ENCODE results near the gene CEP128. TPM values are rescaled to one million over a fixed set of nuclear protein-coding genes. Genes with fewer than 3 reads are reported as not detected.

Gene CEP128
- total RNA-seq, 1 donor from 2014 or later = 11.5 TPM

- DNase-seq (ENCODE audit: low spot score) = no peak
Observed at GRCh38 chr14:80772504-80772903, 169.0 kb downstream of the CEP128 start.

GRCh38 chr14:80771201-80771600 lies 170.3 kb downstream of the CEP128 start:
- no peak for DNase-seq (ENCODE audit: low spot score)

GRCh38 chr14:80770114-80770908 lies 171.2 kb downstream of the CEP128 start:
- DNase-seq (ENCODE audit: low spot score) = no peak

GRCh38 chr14:80768646-80769045 lies 172.9 kb downstream of the CEP128 start:
- no peak for DNase-seq (ENCODE audit: low spot score)

- DNase-seq (ENCODE audit: low spot score) = no peak
Observed at GRCh38 chr14:80764921-80765507, 176.5 kb downstream of the CEP128 start.

GRCh38 chr14:80764496-80764895 lies 177.0 kb downstream of the CEP128 start:
- DNase-seq (ENCODE audit: low spot score) = no peak

- no peak for DNase-seq (ENCODE audit: low spot score)
Observed at GRCh38 chr14:80762641-80763228, 178.8 kb downstream of the CEP128 start.

- no peak for DNase-seq (ENCODE audit: low spot score)
Observed at GRCh38 chr14:80754696-80755095, 186.8 kb downstream of the CEP128 start.

- no peak for DNase-seq (ENCODE audit: low spot score)
Observed at GRCh38 chr14:80751285-80751684, 190.3 kb downstream of the CEP128 start.

- DNase-seq (ENCODE audit: low spot score) = no peak
Observed at GRCh38 chr14:80726211-80726610, 215.3 kb downstream of the CEP128 start.

GRCh38 chr14:80718940-80719339 lies 222.6 kb downstream of the CEP128 start:
- no peak for DNase-seq (ENCODE audit: low spot score)

GRCh38 chr14:80714474-80714873 lies 227.1 kb downstream of the CEP128 start:
- DNase-seq (ENCODE audit: low spot score) = no peak

- DNase-seq (ENCODE audit: low spot score) = no peak
Observed at GRCh38 chr14:80713076-80713850, 228.3 kb downstream of the CEP128 start.

- no peak for DNase-seq (ENCODE audit: low spot score)
Observed at GRCh38 chr14:80705241-80705980, 236.1 kb downstream of the CEP128 start.

GRCh38 chr14:80700601-80701000 lies 240.9 kb downstream of the CEP128 start:
- no peak for DNase-seq (ENCODE audit: low spot score)

GRCh38 chr14:80699861-80700260 lies 241.7 kb downstream of the CEP128 start:
- DNase-seq (ENCODE audit: low spot score) = no peak

- DNase-seq (ENCODE audit: low spot score) = no peak
Observed at GRCh38 chr14:80698974-80699373, 242.6 kb downstream of the CEP128 start.

- DNase-seq (ENCODE audit: low spot score) = no peak
Observed at GRCh38 chr14:80695869-80696268, 245.7 kb downstream of the CEP128 start.

GRCh38 chr14:80692903-80693302 lies 248.6 kb downstream of the CEP128 start:
- no peak for DNase-seq (ENCODE audit: low spot score)

GRCh38 chr14:80681651-80682050 lies 259.9 kb downstream of the CEP128 start:
- no peak for DNase-seq (ENCODE audit: low spot score)

GRCh38 chr14:80679273-80679672 lies 262.3 kb downstream of the CEP128 start:
- no peak for DNase-seq (ENCODE audit: low spot score)

GRCh38 chr14:80678436-80678835 lies 263.1 kb downstream of the CEP128 start:
- DNase-seq (ENCODE audit: low spot score) = no peak
